H9 (cell line): ENCODE results near the gene CBR3. TPM values are rescaled to one million over a fixed set of nuclear protein-coding genes. Genes with fewer than 3 reads are reported as not detected.
"Not testable (repeated sequence)": the region's sequence is repeated elsewhere in the genome, so short reads cannot be mapped to it uniquely, and the experiment has no call there.

ENCODE experiments used
- DNase-seq: peaks from one replicate; pipeline ENCODE4 v3.0.0-alpha.2; 2017
- H2AFZ ChIP-seq: one replicate; pipeline ENCODE4 v1.6.1; 2013; ENCODE audit warnings: mild to moderate bottlenecking, low read length, control low read depth, moderate library complexity
- H2AK5ac ChIP-seq: 2 replicates; pipeline ENCODE4 v1.6.1; 2013; ENCODE audit warnings: low read length, control low read depth, mixed read lengths; ENCODE audit not compliant: insufficient read length
- H2BK120ac ChIP-seq: one replicate; pipeline ENCODE4 v1.6.1; 2013; ENCODE audit warnings: low read depth, mild to moderate bottlenecking, low read length, control low read depth, inconsistent platforms; ENCODE audit not compliant: poor library complexity, severe bottlenecking
- H2BK12ac ChIP-seq: 2 replicates; pipeline ENCODE4 v1.6.1; 2013; ENCODE audit warnings: low read length, control low read depth, mixed read lengths, low read depth; ENCODE audit not compliant: insufficient read length
- H2BK15ac ChIP-seq: 2 replicates; pipeline ENCODE4 v1.6.1; 2013; ENCODE audit warnings: low read depth, low read length, control low read depth
- H2BK20ac ChIP-seq: one replicate; pipeline ENCODE4 v1.6.1; 2013; ENCODE audit warnings: low read depth, mild to moderate bottlenecking, low read length, control low read depth, inconsistent platforms; ENCODE audit not compliant: poor library complexity, severe bottlenecking
- H2BK5ac ChIP-seq: 2 replicates; pipeline ENCODE4 v1.6.1; 2013; ENCODE audit warnings: low read length, control low read depth, mixed read lengths; ENCODE audit not compliant: insufficient read length
- H3K14ac ChIP-seq: 2 replicates; pipeline ENCODE4 v1.6.1; 2013; ENCODE audit warnings: low read length, control low read depth; ENCODE audit not compliant: insufficient read depth
- H3K18ac ChIP-seq: 2 replicates; pipeline ENCODE4 v1.6.1; 2013; ENCODE audit warnings: low read depth, mild to moderate bottlenecking, mixed read lengths, low read length, control low read depth; ENCODE audit not compliant: insufficient read length
- H3K23ac ChIP-seq: 2 replicates; pipeline ENCODE4 v1.6.1; 2013; ENCODE audit warnings: low read length, control low read depth, mixed read lengths, low read depth; ENCODE audit not compliant: insufficient read length
- H3K23me2 ChIP-seq: 2 replicates; pipeline ENCODE4 v1.6.1; 2013; ENCODE audit warnings: low read depth, mild to moderate bottlenecking, mixed read lengths, low read length, control low read depth; ENCODE audit not compliant: insufficient read length, poor library complexity, severe bottlenecking
- H3K27ac ChIP-seq: 2 replicates; pipeline ENCODE4 v1.5.1; 2013; ENCODE audit warnings: low read length, control low read depth, mixed read lengths, low read depth; ENCODE audit not compliant: insufficient read length
- H3K27me3 ChIP-seq: 2 replicates; pipeline ENCODE4 v1.6.1; 2013; ENCODE audit warnings: low read length, control low read depth, inconsistent platforms; ENCODE audit not compliant: insufficient read depth
- H3K4ac ChIP-seq: 2 replicates; pipeline ENCODE4 v1.6.1; 2013; ENCODE audit warnings: low read depth, mild to moderate bottlenecking, control low read depth, inconsistent platforms, low read length, moderate library complexity
- H3K4me1 ChIP-seq: 2 replicates; pipeline ENCODE4 v1.6.1; 2013; ENCODE audit warnings: low read length, control low read depth, inconsistent platforms; ENCODE audit not compliant: insufficient read depth
- H3K4me2 ChIP-seq: 2 replicates; pipeline ENCODE4 v1.6.1; 2013; ENCODE audit warnings: low read length, control low read depth, mixed read lengths; ENCODE audit not compliant: insufficient read length, insufficient read depth
- H3K56ac ChIP-seq: 2 replicates; pipeline ENCODE4 v1.6.1; 2013; ENCODE audit warnings: low read depth, mild to moderate bottlenecking, mixed read lengths, low read length, control low read depth; ENCODE audit not compliant: insufficient read length
- H3K79me1 ChIP-seq: 2 replicates; pipeline ENCODE4 v1.6.1; 2013; ENCODE audit warnings: low read depth, mild to moderate bottlenecking, moderate library complexity, low read length, control low read depth, inconsistent platforms; ENCODE audit not compliant: insufficient read depth, poor library complexity, severe bottlenecking
- H3K79me2 ChIP-seq: 2 replicates; pipeline ENCODE4 v1.6.1; 2013; ENCODE audit warnings: low read length, control low read depth, inconsistent platforms; ENCODE audit not compliant: insufficient read depth
- H3K9ac ChIP-seq: 2 replicates; pipeline ENCODE4 v1.6.1; 2013; ENCODE audit warnings: low read length, control low read depth, mixed read lengths; ENCODE audit not compliant: insufficient read length; ENCODE audit errors: extremely low read depth
- H3K9me3 ChIP-seq: one replicate; pipeline ENCODE4 v1.6.1; 2013; ENCODE audit warnings: low read depth, low read length, inconsistent platforms; ENCODE audit not compliant: control insufficient read depth
- H3T11ph ChIP-seq: one replicate; pipeline ENCODE4 v1.6.1; 2013; ENCODE audit warnings: mild to moderate bottlenecking, low read length, control low read depth, inconsistent platforms
- H4K20me1 ChIP-seq: one replicate; pipeline ENCODE4 v1.6.1; 2013; ENCODE audit not compliant: control insufficient read depth, insufficient read length, insufficient read depth
- H4K5ac ChIP-seq: 2 replicates; pipeline ENCODE4 v1.6.1; 2013; ENCODE audit warnings: low read depth, mild to moderate bottlenecking, mixed read lengths, low read length, control low read depth; ENCODE audit not compliant: insufficient read length
- H4K8ac ChIP-seq: replicated peaks from 2 replicates; pipeline ENCODE4 v1.6.1; 2013; ENCODE audit warnings: low read length, control low read depth, mixed read lengths, low read depth; ENCODE audit not compliant: insufficient read length
- H4K91ac ChIP-seq: 2 replicates; pipeline ENCODE4 v1.6.1; 2013; ENCODE audit warnings: low read depth, mild to moderate bottlenecking, moderate library complexity, mixed read lengths, low read length, control low read depth; ENCODE audit not compliant: insufficient read length
- H3K27ac Mint-ChIP-seq, 3 experiments: 2 replicates in 2 of 3; 3 replicates in 1 of 3; pipeline ENCODE4 v1.8.0; 2020 to 2021; ENCODE audit warnings: mixed read lengths in 3 of 3, mild to moderate bottlenecking in 1 of 3, moderate library complexity in 1 of 3
- H3K27me3 Mint-ChIP-seq: 2 replicates; pipeline ENCODE4 v1.8.0; 2021; ENCODE audit warnings: low read depth, mild to moderate bottlenecking, moderate library complexity, mixed read lengths
- H3K36me3 Mint-ChIP-seq, 3 experiments: 2 replicates in 2 of 3; 3 replicates in 1 of 3; pipeline ENCODE4 v1.8.0; 2020 to 2021; ENCODE audit warnings: low read depth in 3 of 3, mixed read lengths in 3 of 3; ENCODE audit not compliant: insufficient read depth in 1 of 3
- H3K4me1 Mint-ChIP-seq, 2 experiments: 2 replicates each; pipeline ENCODE4 v1.8.0; 2020; ENCODE audit warnings: mixed read lengths in 2 of 2
- H3K4me3 Mint-ChIP-seq, 2 experiments: 2 replicates in 1 of 2; 3 replicates in 1 of 2; pipeline ENCODE4 v1.8.0; 2020 to 2021; ENCODE audit warnings: mild to moderate bottlenecking in 2 of 2, mixed read lengths in 2 of 2, moderate library complexity in 1 of 2
- H3K9me3 Mint-ChIP-seq, 2 experiments: 2 replicates in 1 of 2; 3 replicates in 1 of 2; pipeline ENCODE4 v1.8.0; 2020; ENCODE audit warnings: mild to moderate bottlenecking in 2 of 2, mixed read lengths in 2 of 2, moderate library complexity in 1 of 2
- WGBS: extraction: QIAGEN DNeasy Blood & Tissue Kit; methylation state at CpG from one replicate; pipeline ENCODE4 v1.1.7; 2013; ENCODE audit warnings: missing lambda C conversion rate, low lambda C conversion rate, mixed read lengths; ENCODE audit not compliant: insufficient read length; ENCODE audit errors: extremely low coverage; 5-methylcytosine and 5-hydroxymethylcytosine counted together
- total RNA-seq: library from RNA; stranded (reverse); gene quantifications from 2 replicates; pipeline ENCODE4 v1.2.1, GENCODE V29; 2021
- TF ChIP-seq, protein P1 (sequence below): fragments of 200-600 bp; sonication (generic); conservative IDR thresholded peaks from 3 replicates; pipeline ENCODE4 v1.8.0; 2021; ENCODE audit warnings: antibody characterized with exemption, mild to moderate bottlenecking

The CBR3 gene
- total RNA-seq, 1 experiment from 2014 or later = 2.4 TPM

DNA sequence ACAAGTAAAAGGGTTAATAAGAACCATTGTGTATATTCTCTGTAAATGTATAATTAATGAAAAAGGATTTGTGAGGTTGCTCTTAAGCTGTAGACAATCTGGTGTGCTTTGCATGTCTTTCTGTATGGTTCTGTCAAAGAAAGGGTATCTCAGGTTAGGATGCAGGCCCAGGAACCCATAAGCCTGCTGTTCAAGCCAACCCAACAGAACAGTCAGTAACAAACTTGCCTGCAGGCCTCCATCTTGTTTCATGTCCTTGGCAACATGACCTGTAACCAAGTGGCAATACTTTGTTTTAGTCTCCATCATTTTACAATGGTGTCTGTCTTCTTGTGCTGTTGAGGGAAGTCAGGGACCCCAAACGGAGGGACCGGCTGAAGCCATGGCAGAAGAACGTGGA, 35.9 kb upstream of the CBR3 start:
- no peak overlapping the region for H3K4me2 ChIP-seq
- TF ChIP-seq, protein P1, sequence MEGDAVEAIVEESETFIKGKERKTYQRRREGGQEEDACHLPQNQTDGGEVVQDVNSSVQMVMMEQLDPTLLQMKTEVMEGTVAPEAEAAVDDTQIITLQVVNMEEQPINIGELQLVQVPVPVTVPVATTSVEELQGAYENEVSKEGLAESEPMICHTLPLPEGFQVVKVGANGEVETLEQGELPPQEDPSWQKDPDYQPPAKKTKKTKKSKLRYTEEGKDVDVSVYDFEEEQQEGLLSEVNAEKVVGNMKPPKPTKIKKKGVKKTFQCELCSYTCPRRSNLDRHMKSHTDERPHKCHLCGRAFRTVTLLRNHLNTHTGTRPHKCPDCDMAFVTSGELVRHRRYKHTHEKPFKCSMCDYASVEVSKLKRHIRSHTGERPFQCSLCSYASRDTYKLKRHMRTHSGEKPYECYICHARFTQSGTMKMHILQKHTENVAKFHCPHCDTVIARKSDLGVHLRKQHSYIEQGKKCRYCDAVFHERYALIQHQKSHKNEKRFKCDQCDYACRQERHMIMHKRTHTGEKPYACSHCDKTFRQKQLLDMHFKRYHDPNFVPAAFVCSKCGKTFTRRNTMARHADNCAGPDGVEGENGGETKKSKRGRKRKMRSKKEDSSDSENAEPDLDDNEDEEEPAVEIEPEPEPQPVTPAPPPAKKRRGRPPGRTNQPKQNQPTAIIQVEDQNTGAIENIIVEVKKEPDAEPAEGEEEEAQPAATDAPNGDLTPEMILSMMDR = no peak
- H3K9me3 ChIP-seq = peaks cover 3% of the 10 kb centered on the region
- Mint-ChIP-seq H3K27me3 (no peaks in the 10 kb centered on the region; the same call in 1 of the 2 replicates), H3K9me3 (peaks cover 14 to 25% of the 10 kb centered on the region in 2 experiments), H3K27ac (peak overlapping the region in 2 of 3 experiments; percentile 87 to 99; a peak in 5 of 7 replicates), H3K36me3 (peaks cover 10 to 17% (median 12%) of the 10 kb centered on the region in 3 experiments), H3K4me1 (peaks cover 68 to 69% of the 10 kb centered on the region in 2 experiments), H3K4me3 (peak overlapping the region in 1 of 2 experiments; percentile 51; a peak in 2 of 5 replicates)
- no peak overlapping the region for H4K8ac ChIP-seq
- no peak overlapping the region for H3K56ac ChIP-seq
- no peaks in the 10 kb centered on the region for H3K79me1 ChIP-seq
- peak overlapping the region; percentile 70 for H3K18ac ChIP-seq
- no peak overlapping the region for H3K23ac ChIP-seq
- H4K5ac ChIP-seq = no peak overlapping the region
- no peak overlapping the region for H4K91ac ChIP-seq
- H2BK15ac ChIP-seq = no peak overlapping the region
- peak overlapping the region; percentile 48 for H2BK120ac ChIP-seq
- H3K27me3 ChIP-seq = no peaks in the 10 kb centered on the region
- no peak overlapping the region for H2BK20ac ChIP-seq
- H4K20me1 ChIP-seq = no peaks in the 10 kb centered on the region
- H3T11ph ChIP-seq = no peak overlapping the region
- no peaks in the 10 kb centered on the region for H3K79me2 ChIP-seq
- no peak overlapping the region for H2BK12ac ChIP-seq
- H3K4ac ChIP-seq = no peak overlapping the region; the same call in 1 of the 2 replicates
- no peak overlapping the region for H2AK5ac ChIP-seq
- peak overlapping the region; percentile 92 for H2BK5ac ChIP-seq
- DNase-seq = no peak
- H3K4me1 ChIP-seq = peaks cover 11% of the 10 kb centered on the region; the same call in 1 of the 2 replicates
- H3K23me2 ChIP-seq = no peaks in the 10 kb centered on the region
- H2AFZ ChIP-seq = no peak overlapping the region
- no peak overlapping the region for H3K14ac ChIP-seq
- no CpG with 5 or more reads among the region's 3 CpGs for WGBS
- peak overlapping the region; percentile 76 for H3K27ac ChIP-seq
- peak overlapping the region; percentile 17 for H3K9ac ChIP-seq

DNA sequence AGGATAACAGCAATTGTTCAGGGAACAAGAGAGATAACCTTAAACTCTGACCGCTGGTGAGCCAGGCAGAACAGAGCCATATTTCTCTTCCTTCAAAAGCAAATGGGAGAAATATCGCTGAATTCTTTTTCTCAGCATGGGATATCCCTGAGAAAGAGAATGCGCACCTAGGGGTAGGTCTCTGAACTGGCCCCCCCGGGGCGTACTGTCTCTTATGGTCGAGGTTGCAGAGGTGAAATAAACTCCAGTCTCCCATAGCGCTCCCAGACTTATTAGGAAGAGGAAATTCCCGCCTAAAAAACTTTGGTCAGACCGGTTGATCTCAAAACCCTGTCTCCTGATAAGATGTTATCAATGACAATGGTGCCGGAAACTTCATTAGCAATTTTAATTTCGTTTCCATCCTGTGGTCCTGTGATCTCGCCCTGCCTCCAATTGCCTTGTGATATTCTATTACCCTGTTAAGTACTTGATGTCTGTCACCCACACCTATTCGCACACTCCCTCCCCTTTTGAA, 35.1 kb upstream of the CBR3 start:
- Mint-ChIP-seq H3K4me3 (peak overlapping the region; percentile 34 to 63; a peak in 2 of 5 replicates), H3K27ac (peak overlapping the region in 2 of 3 experiments; percentile 87 to 99; a peak in 5 of 7 replicates), H3K9me3 (peaks cover 16 to 24% of the 10 kb centered on the region in 2 experiments), H3K36me3 (peaks cover 10 to 22% (median 12%) of the 10 kb centered on the region in 3 experiments), H3K4me1 (peaks cover 74 to 76% of the 10 kb centered on the region in 2 experiments)
- not testable (repeated sequence) for H3K79me1 ChIP-seq, H3K27me3 ChIP-seq, H4K20me1 ChIP-seq, H2BK15ac ChIP-seq, H3K4me2 ChIP-seq, H3K4ac ChIP-seq, H3K56ac ChIP-seq, H2BK20ac ChIP-seq, H2BK5ac ChIP-seq, H3T11ph ChIP-seq, DNase-seq, H4K91ac ChIP-seq, H3K23me2 ChIP-seq, H2AK5ac ChIP-seq, H3K9me3 ChIP-seq, H3K23ac ChIP-seq, H2BK120ac ChIP-seq, H2BK12ac ChIP-seq, H3K79me2 ChIP-seq, H2AFZ ChIP-seq, H3K9ac ChIP-seq, H3K27me3 Mint-ChIP-seq, H3K14ac ChIP-seq, H3K18ac ChIP-seq, H4K8ac ChIP-seq, H4K5ac ChIP-seq
- Histone ChIP-seq H3K4me1 (peaks cover 11% of the 10 kb centered on the region; the same call in 1 of the 2 replicates), H3K27ac (peak overlapping the region; percentile 78)
- no CpG with 5 or more reads among the region's 13 CpGs for WGBS
